IMR-90 (cell line): ENCODE results near the gene TOR4A. TPM values are rescaled to one million over a fixed set of nuclear protein-coding genes. Genes with fewer than 3 reads are reported as not detected.
A peak's percentile ranks its signal among the peaks of the same experiment; 100 is the strongest.

Experiments used
- ATAC-seq: fragments of 200-7000 bp; cut with Tn5 transposase; 2 replicates; pipeline ENCODE4 v1.9.1; 2020; ENCODE audit warnings: low read depth, mild to moderate bottlenecking, moderate library complexity
- BruUV-seq: library from RNA; stranded (reverse); fragments of 400-500 nt; replicated peaks from 2 replicates; lab custom pipeline; 2021; lab: Mats Ljungman, UMichigan
- CTCF ChIA-PET: fragments of 300-600 bp; formaldehyde crosslinking; extraction: SDS; loops from one replicate; lab custom pipeline; 2021; ENCODE audit warnings: antibody characterized with exemption; lab: Yijun Ruan, JAX
- POLR2A ChIA-PET: fragments of 300-600 bp; sonication (Branson Sonifier 250); formaldehyde crosslinking; loops from one replicate; lab custom pipeline; 2022; ENCODE audit warnings: antibody characterized with exemption; ENCODE audit not compliant: unreplicated experiment; lab: Charles Lee
- DNase-seq: peaks from one replicate; pipeline ENCODE4 v3.0.0; 2013
- H2AFZ ChIP-seq: replicated peaks from 2 replicates; pipeline ENCODE3; 2013; ENCODE audit warnings: low read length, mild to moderate bottlenecking; ENCODE audit not compliant: poor library complexity
- H2AK5ac ChIP-seq: 2 replicates; pipeline ENCODE4 v1.6.1; 2013; ENCODE audit warnings: low read depth, low read length, inconsistent platforms
- H2AK9ac ChIP-seq: replicated peaks from 2 replicates; pipeline ENCODE3; 2013; ENCODE audit warnings: mild to moderate bottlenecking, low read depth, low read length, moderate library complexity; ENCODE audit not compliant: poor library complexity
- H2BK120ac ChIP-seq: 2 replicates; pipeline ENCODE4 v1.6.1; 2013; ENCODE audit warnings: low read depth, low read length, inconsistent platforms
- H2BK15ac ChIP-seq: 3 replicates; pipeline ENCODE4 v1.6.1; 2013; ENCODE audit warnings: low read depth, low read length, inconsistent platforms
- H2BK20ac ChIP-seq: 2 replicates; pipeline ENCODE4 v1.6.1; 2013; ENCODE audit warnings: low read depth, mild to moderate bottlenecking, inconsistent platforms, low read length, moderate library complexity
- H2BK5ac ChIP-seq: 2 replicates; pipeline ENCODE4 v1.6.1; 2013; ENCODE audit warnings: mild to moderate bottlenecking, low read depth, low read length, inconsistent platforms; ENCODE audit not compliant: poor library complexity, severe bottlenecking
- H3K14ac ChIP-seq: replicated peaks from 2 replicates; pipeline ENCODE4 v1.6.1; 2013; ENCODE audit warnings: low read depth, low read length, inconsistent platforms
- H3K18ac ChIP-seq: 2 replicates; pipeline ENCODE4 v1.6.1; 2013; ENCODE audit warnings: low read depth, low read length, control low read depth
- H3K23ac ChIP-seq: 2 replicates; pipeline ENCODE4 v1.6.1; 2013; ENCODE audit warnings: low read depth, low read length, inconsistent platforms
- H3K27ac ChIP-seq: 2 replicates; pipeline ENCODE4 v1.5.1; 2013; ENCODE audit warnings: mild to moderate bottlenecking, control low read depth, low read length; ENCODE audit not compliant: insufficient read depth
- H3K27me3 ChIP-seq: 2 replicates; pipeline ENCODE4 v1.6.1; 2013; ENCODE audit warnings: low read length; ENCODE audit not compliant: control insufficient read depth, insufficient read depth
- H3K36me3 ChIP-seq: 2 replicates; pipeline ENCODE4 v1.6.1; 2013; ENCODE audit warnings: low read length, mixed read lengths; ENCODE audit not compliant: control insufficient read depth, insufficient read depth
- H3K4ac ChIP-seq: 2 replicates; pipeline ENCODE4 v1.6.1; 2013; ENCODE audit warnings: low read depth, low read length, inconsistent platforms
- H3K4me1 ChIP-seq: 2 replicates; pipeline ENCODE4 v1.6.1; 2013; ENCODE audit warnings: low read length, mixed read lengths; ENCODE audit not compliant: control insufficient read depth, insufficient read depth
- H3K4me2 ChIP-seq: 2 replicates; pipeline ENCODE4 v1.6.1; 2013; ENCODE audit warnings: low read depth, mild to moderate bottlenecking, control low read depth, low read length, moderate library complexity
- H3K4me3 ChIP-seq: 2 replicates; pipeline ENCODE4 v1.5.1; 2013; ENCODE audit warnings: low read depth, mild to moderate bottlenecking, control low read depth, low read length, moderate library complexity; ENCODE audit not compliant: insufficient read depth
- H3K56ac ChIP-seq: 2 replicates; pipeline ENCODE4 v1.6.1; 2013; ENCODE audit warnings: low read length, inconsistent platforms; ENCODE audit not compliant: insufficient read depth; ENCODE audit errors: extremely low read depth
- H3K79me1 ChIP-seq, 2 experiments: 2 replicates each; pipeline ENCODE4 v1.6.1; 2013; ENCODE audit warnings: low read length in 2 of 2, inconsistent platforms in 1 of 2, low read depth in 1 of 2
- H3K9ac ChIP-seq: 2 replicates; pipeline ENCODE4 v1.6.1; 2013; ENCODE audit warnings: low read depth, low read length, control low read depth
- H3K9me1 ChIP-seq: 2 replicates; pipeline ENCODE4 v1.6.1; 2013; ENCODE audit warnings: low read length, inconsistent platforms; ENCODE audit not compliant: insufficient read depth
- H3K9me3 ChIP-seq: 2 replicates; pipeline ENCODE4 v1.6.1; 2013; ENCODE audit warnings: low read length; ENCODE audit not compliant: control insufficient read depth, insufficient read depth
- H4K20me1 ChIP-seq: 2 replicates; pipeline ENCODE4 v1.6.1; 2013; ENCODE audit warnings: low read length, inconsistent platforms; ENCODE audit not compliant: insufficient read depth
- H4K5ac ChIP-seq: 2 replicates; pipeline ENCODE4 v1.6.1; 2013; ENCODE audit warnings: mild to moderate bottlenecking, low read depth, low read length, control low read depth
- H4K8ac ChIP-seq, 2 experiments: 2 replicates each; pipeline ENCODE4 v1.6.1; 2013; ENCODE audit warnings: low read depth in 2 of 2, low read length in 2 of 2, control low read depth in 1 of 2, inconsistent platforms in 1 of 2
- H4K91ac ChIP-seq: 2 replicates; pipeline ENCODE4 v1.6.1; 2013; ENCODE audit warnings: low read depth, low read length, inconsistent platforms; ENCODE audit not compliant: insufficient read depth
- CEBPB ChIP-seq: IDR thresholded peaks from 2 replicates; pipeline ENCODE4 v1.6.1; 2012; ENCODE audit warnings: low read depth, low read length, improper control_type of control experiment
- CTCF ChIP-seq: conservative IDR thresholded peaks from 2 replicates; pipeline ENCODE4 v1.5.1; 2012; ENCODE audit warnings: mild to moderate bottlenecking, low read depth, low read length, improper control_type of control experiment
- RAD21 ChIP-seq: IDR thresholded peaks from 2 replicates; pipeline ENCODE4 v1.6.1; 2012; ENCODE audit warnings: low read length, improper control_type of control experiment
- WGBS, 2 experiments: methylation state at CpG; one replicate each; pipeline versions ENCODE4 v1.1.5 to v1.1.7; 2013; ENCODE audit warnings: missing lambda C conversion rate in 2 of 2; ENCODE audit not compliant: insufficient read length in 1 of 2; ENCODE audit errors: extremely low coverage in 2 of 2; 5-methylcytosine and 5-hydroxymethylcytosine counted together
- dilution Hi-C: fragments of 300-500 bp; cut with HindIII; formaldehyde crosslinking; loops from one replicate; pipeline ENCODE4 v1.14.3; 2018; ENCODE audit warnings: low sequenced_read_pairs; ENCODE audit not compliant: unreplicated experiment
- in situ Hi-C: fragments of 300-500 bp; cut with MboI; formaldehyde crosslinking; loops from 3 replicates; pipeline ENCODE4 v1.14.3; 2019; ENCODE audit warnings: low sequenced_read_pairs, inconsistent platforms, mixed read lengths
- intact Hi-C: fragments of 100-400 bp; cut with micrococcal nuclease; formaldehyde crosslinking; loops from 2 replicates; pipeline ENCODE4 v1.10.0; 2022
- polyA plus RNA-seq, 3 experiments: library from polyadenylated mRNA; depleted of rRNA; stranded (reverse); fragments of >200 nt; gene quantifications; 2 replicates each; pipeline ENCODE4 v1.2.3, GENCODE V29; 2012; ENCODE audit warnings: low replicate concordance in 1 of 3
- total RNA-seq: library from RNA; depleted of rRNA; stranded (reverse); fragments of >200 nt; gene quantifications from 2 replicates; pipeline ENCODE4 v1.2.3, GENCODE V29; 2012

The TOR4A gene
- total and polyA plus RNA-seq, 2 of the 4 experiments (the other 2 are of a cell fraction), result 9.7 to 22.9 TPM

GRCh38 chr9:137319011-137319738, 41.6 kb downstream of the TOR4A start:
- Histone ChIP-seq H2AK5ac (no peak overlapping the region), H2BK20ac (no peak overlapping the region), H3K56ac (no peak overlapping the region), H2AK9ac (no peak overlapping the region), H4K5ac (no peak overlapping the region), H3K36me3 (no peaks in the 10 kb centered on the region), H4K8ac (no peak overlapping the region), H2BK120ac (no peak overlapping the region), H3K18ac (no peak overlapping the region), H3K27me3 (no peaks in the 10 kb centered on the region; the same call in 1 of the 2 replicates), H2AFZ (no peak overlapping the region), H4K20me1 (no peaks in the 10 kb centered on the region), H3K27ac (no peak overlapping the region), H3K14ac (no peak overlapping the region), H3K9me1 (no peaks in the 10 kb centered on the region), H3K79me1 (no peaks in the 10 kb centered on the region), H4K91ac (no peak overlapping the region), H3K23ac (no peak overlapping the region), H2BK15ac (no peak overlapping the region), H3K4me2 (no peak overlapping the region), H3K4me3 (no peak overlapping the region), H3K9me3 (no peaks in the 10 kb centered on the region), H2BK5ac (no peak overlapping the region), H3K4me1 (0 out of 2 replicates have a peak, but pooled peaks cover 2% of the 10 kb centered on the region), H3K9ac (no peak overlapping the region), H3K4ac (no peak overlapping the region)
- no TSS peak for BruUV-seq
- intact Hi-C loops (no loop called here), in situ Hi-C loops (no loop called here), dilution Hi-C loops (no loop called here)
- ChIA-PET CTCF (no interaction called here), POLR2A (no interaction called here)
- ATAC-seq, result peak; percentile 45
- DNase-seq, result peak; percentile 5
- WGBS, 2 experiments, result 79% methylated on average over 15 of the region's 26 CpGs; no CpG with 5 or more reads in 1 of the 2 experiments
- TF ChIP-seq RAD21 (0 out of 2 replicates have a peak, but pooled peaks have one; percentile 12), CEBPB (no peak), CTCF (0 out of 2 replicates have a peak, but pooled peaks have one; percentile 19)
